22Rv1 (cell line): ENCODE results near the gene RYR2.

Experiments used
- CTCF ChIP-seq: fragments of 450-650 bp; IDR thresholded peaks from 2 replicates; pipeline ENCODE4 v1.5.1; 2017; ENCODE audit warnings: mild to moderate bottlenecking
- ZFX ChIP-seq: fragments of 450-650 bp; IDR thresholded peaks from 2 replicates; pipeline ENCODE4 v1.6.1; 2017; ENCODE audit warnings: antibody characterized with exemption, borderline replicate concordance

DNA sequence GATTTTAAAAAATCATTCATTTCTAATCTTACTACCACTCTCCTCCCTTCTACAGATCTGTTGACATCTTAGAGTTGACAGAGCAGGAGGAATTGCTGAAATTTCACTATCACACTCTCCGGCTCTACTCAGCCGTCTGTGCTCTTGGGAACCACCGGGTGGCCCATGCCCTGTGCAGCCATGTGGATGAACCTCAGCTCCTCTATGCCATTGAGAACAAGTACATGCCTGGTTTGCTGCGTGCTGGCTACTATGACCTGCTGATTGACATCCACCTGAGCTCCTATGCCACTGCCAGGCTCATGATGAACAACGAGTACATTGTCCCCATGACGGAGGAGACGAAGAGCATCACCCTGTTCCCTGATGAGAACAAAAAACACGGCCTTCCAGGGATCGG, 572.0 kb downstream of the RYR2 start:
- TF ChIP-seq CTCF (no peak), ZFX (no peak)
